Stomach (tissue), 4 donors: Measurements from ENCODE around the gene ADCY4.

Experiments
- EP300 ChIP-seq: sonication (generic); formaldehyde crosslinking; IDR thresholded peaks from one replicate; pipeline ENCODE4 v1.6.1; 2017; ENCODE audit warnings: antibody characterized with exemption
- POLR2A ChIP-seq, 4 donors: fragments of 450-650 bp; IDR thresholded peaks; one replicate each; pipeline ENCODE4 v1.6.1; 2016; ENCODE audit warnings: antibody characterized with exemption in 4 of 4, control low read depth in 2 of 4, mild to moderate bottlenecking in 1 of 4, moderate library complexity in 1 of 4
- TF ChIP-seq, protein P1 (sequence below), 7 experiments: fragments of 450-650 bp in 4 of 7; fragments of 200-600 bp in 3 of 7; sonication (generic) in 3 of 7; IDR thresholded peaks; one replicate each; pipeline ENCODE4 v1.5.1; 2016 to 2019; ENCODE audit warnings: antibody characterized with exemption in 7 of 7, control low read depth in 2 of 7, mild to moderate bottlenecking in 1 of 7

- TF ChIP-seq EP300 (no peak), POLR2A (IDR thresholded peaks at IDR 0.05) (no peak)
- TF ChIP-seq, protein P1, sequence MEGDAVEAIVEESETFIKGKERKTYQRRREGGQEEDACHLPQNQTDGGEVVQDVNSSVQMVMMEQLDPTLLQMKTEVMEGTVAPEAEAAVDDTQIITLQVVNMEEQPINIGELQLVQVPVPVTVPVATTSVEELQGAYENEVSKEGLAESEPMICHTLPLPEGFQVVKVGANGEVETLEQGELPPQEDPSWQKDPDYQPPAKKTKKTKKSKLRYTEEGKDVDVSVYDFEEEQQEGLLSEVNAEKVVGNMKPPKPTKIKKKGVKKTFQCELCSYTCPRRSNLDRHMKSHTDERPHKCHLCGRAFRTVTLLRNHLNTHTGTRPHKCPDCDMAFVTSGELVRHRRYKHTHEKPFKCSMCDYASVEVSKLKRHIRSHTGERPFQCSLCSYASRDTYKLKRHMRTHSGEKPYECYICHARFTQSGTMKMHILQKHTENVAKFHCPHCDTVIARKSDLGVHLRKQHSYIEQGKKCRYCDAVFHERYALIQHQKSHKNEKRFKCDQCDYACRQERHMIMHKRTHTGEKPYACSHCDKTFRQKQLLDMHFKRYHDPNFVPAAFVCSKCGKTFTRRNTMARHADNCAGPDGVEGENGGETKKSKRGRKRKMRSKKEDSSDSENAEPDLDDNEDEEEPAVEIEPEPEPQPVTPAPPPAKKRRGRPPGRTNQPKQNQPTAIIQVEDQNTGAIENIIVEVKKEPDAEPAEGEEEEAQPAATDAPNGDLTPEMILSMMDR (IDR thresholded peaks at IDR 0.05): no peak
These were observed 56.4 kb downstream of the ADCY4 start for GRCh38 chr14:24278424-24278823.
